ENCODE measurements around the gene GPR17.

The GPR17 gene

GRCh38 chr2:127630864-127631540, 15.0 kb upstream of the GPR17 start:
- no peak for DNase-seq

GRCh38 chr2:127631541-127631996, 14.4 kb upstream of the GPR17 start:
- DNase-seq, result no peak

- DNase-seq, result no peak
Measured at GRCh38 chr2:127631997-127632581, 13.9 kb upstream of the GPR17 start.

- no peak for DNase-seq
Measured at GRCh38 chr2:127632592-127633489, 13.1 kb upstream of the GPR17 start.

GRCh38 chr2:127633556-127634065, 12.3 kb upstream of the GPR17 start:
- no peak for DNase-seq

- DNase-seq, result no peak
Measured at GRCh38 chr2:127634066-127634617, 11.8 kb upstream of the GPR17 start.

GRCh38 chr2:127634626-127635379, 11.2 kb upstream of the GPR17 start:
- no peak for DNase-seq

- DNase-seq, result no peak
Measured at GRCh38 chr2:127635380-127636237, 10.3 kb upstream of the GPR17 start.

GRCh38 chr2:127636248-127637235, 9.4 kb upstream of the GPR17 start:
- no peak for DNase-seq

GRCh38 chr2:127637236-127637630, 8.7 kb upstream of the GPR17 start:
- DNase-seq, result no peak

- DNase-seq, result no peak
Measured at GRCh38 chr2:127637725-127638252, 8.2 kb upstream of the GPR17 start.

GRCh38 chr2:127638361-127639110, 7.4 kb upstream of the GPR17 start:
- DNase-seq, result no peak

GRCh38 chr2:127639111-127639474, 6.9 kb upstream of the GPR17 start:
- DNase-seq, result no peak

GRCh38 chr2:127640082-127641072, 5.6 kb upstream of the GPR17 start:
- no peak for DNase-seq

- DNase-seq, result no peak
Measured at GRCh38 chr2:127641133-127641532, 4.8 kb upstream of the GPR17 start.

- no peak for DNase-seq
Measured at GRCh38 chr2:127641846-127642507, 4.0 kb upstream of the GPR17 start.

GRCh38 chr2:127642706-127643438, 3.1 kb upstream of the GPR17 start:
- DNase-seq, result no peak
